Breast epithelium (tissue), 3 donors: ENCODE measurements around the gene SHLD1.

Experiments
- POLR2A ChIP-seq: fragments of 450-650 bp; IDR thresholded peaks from one replicate; pipeline ENCODE4 v1.6.1; 2016; ENCODE audit warnings: antibody characterized with exemption, mild to moderate bottlenecking, moderate library complexity
- TF ChIP-seq, protein P1 (sequence below), 3 donors: fragments of 450-650 bp; IDR thresholded peaks; one replicate each; pipeline ENCODE4 v1.5.1; 2016 to 2017; ENCODE audit warnings: antibody characterized with exemption in 3 of 3, mild to moderate bottlenecking in 3 of 3, moderate library complexity in 3 of 3

DNA sequence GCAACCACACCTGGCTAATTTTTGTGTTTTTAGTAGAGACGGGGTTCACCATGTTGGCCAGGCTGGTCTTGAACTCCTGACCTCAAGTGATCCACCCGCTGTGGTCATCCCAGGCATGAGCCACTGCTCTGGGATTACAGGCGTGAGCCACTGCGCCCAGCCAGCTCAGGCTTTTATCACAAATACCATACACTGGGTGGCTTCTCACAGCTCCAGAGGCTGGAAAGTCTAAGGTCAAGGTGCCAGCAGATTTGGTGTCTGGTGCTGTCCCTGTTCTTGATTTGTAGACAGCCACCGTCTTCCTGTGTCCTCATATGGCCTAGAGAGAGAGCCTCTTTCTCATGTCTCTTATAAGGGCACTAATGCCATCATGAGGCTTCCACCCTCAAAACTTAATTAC, 25.9 kb downstream of the SHLD1 start:
- TF ChIP-seq, protein P1, sequence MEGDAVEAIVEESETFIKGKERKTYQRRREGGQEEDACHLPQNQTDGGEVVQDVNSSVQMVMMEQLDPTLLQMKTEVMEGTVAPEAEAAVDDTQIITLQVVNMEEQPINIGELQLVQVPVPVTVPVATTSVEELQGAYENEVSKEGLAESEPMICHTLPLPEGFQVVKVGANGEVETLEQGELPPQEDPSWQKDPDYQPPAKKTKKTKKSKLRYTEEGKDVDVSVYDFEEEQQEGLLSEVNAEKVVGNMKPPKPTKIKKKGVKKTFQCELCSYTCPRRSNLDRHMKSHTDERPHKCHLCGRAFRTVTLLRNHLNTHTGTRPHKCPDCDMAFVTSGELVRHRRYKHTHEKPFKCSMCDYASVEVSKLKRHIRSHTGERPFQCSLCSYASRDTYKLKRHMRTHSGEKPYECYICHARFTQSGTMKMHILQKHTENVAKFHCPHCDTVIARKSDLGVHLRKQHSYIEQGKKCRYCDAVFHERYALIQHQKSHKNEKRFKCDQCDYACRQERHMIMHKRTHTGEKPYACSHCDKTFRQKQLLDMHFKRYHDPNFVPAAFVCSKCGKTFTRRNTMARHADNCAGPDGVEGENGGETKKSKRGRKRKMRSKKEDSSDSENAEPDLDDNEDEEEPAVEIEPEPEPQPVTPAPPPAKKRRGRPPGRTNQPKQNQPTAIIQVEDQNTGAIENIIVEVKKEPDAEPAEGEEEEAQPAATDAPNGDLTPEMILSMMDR (IDR thresholded peaks at IDR 0.05), result no peak
- TF ChIP-seq POLR2A, result no peak
